Heart left ventricle (tissue), 16 donors: ENCODE data around the gene ZBTB5. TPM values are rescaled to one million over a fixed set of nuclear protein-coding genes. Genes with fewer than 3 reads are reported as not detected.
A peak's percentile ranks its signal among the peaks of the same experiment; 100 is the strongest.

Experiments used
- ATAC-seq, 4 donors: fragments of 200-7000 bp; cut with Tn5 transposase; one replicate each; pipeline ENCODE4 v1.9.1; 2020 to 2022; ENCODE audit warnings: moderate library complexity in 4 of 4, mild to moderate bottlenecking in 3 of 4, moderate number of reproducible peaks in 1 of 4
- DNase-seq, 5 donors: peaks; one replicate each; pipeline ENCODE4 v3.0.0-alpha.2; 2020
- H3K27ac ChIP-seq, 12 donors: fragments of 200-600 bp; sonication (generic) in 4 of 12; one replicate each; pipeline versions ENCODE4 v1.5.0 to v1.8.0; 2016 to 2022; ENCODE audit warnings: mild to moderate bottlenecking in 2 of 12
- H3K27me3 ChIP-seq, 9 donors: fragments of 200-600 bp; sonication (generic) in 2 of 9; one replicate each; pipeline versions ENCODE4 v1.5.1 to v1.8.0; 2016 to 2022; ENCODE audit warnings: mild to moderate bottlenecking in 3 of 9
- H3K36me3 ChIP-seq, 9 donors: fragments of 200-600 bp; sonication (generic) in 2 of 9; one replicate each; pipeline versions ENCODE4 v1.5.0 to v1.8.0; 2018 to 2022; ENCODE audit warnings: mild to moderate bottlenecking in 2 of 9
- H3K4me1 ChIP-seq, 12 donors: fragments of 200-600 bp; sonication (generic) in 4 of 12; one replicate each; pipeline versions ENCODE4 v1.5.0 to v1.8.0; 2016 to 2022; ENCODE audit warnings: mild to moderate bottlenecking in 3 of 12
- H3K4me3 ChIP-seq, 12 donors: fragments of 200-600 bp; sonication (generic) in 4 of 12; one replicate each; pipeline versions ENCODE4 v1.5.0 to v1.8.0; 2017 to 2022; ENCODE audit warnings: mild to moderate bottlenecking in 9 of 12, moderate library complexity in 4 of 12
- H3K9me3 ChIP-seq, 12 donors: fragments of 200-600 bp; sonication (generic) in 4 of 12; one replicate each; pipeline versions ENCODE4 v1.5.0 to v1.8.0; 2016 to 2022; ENCODE audit warnings: mild to moderate bottlenecking in 1 of 12
- CTCF ChIP-seq, 12 donors: fragments of 200-600 bp; sonication (generic) in 4 of 12; IDR thresholded peaks; one replicate each; pipeline versions ENCODE4 v1.5.0 to v1.8.0; 2018 to 2022; ENCODE audit warnings: antibody characterized with exemption in 12 of 12, mild to moderate bottlenecking in 5 of 12
- POLR2A ChIP-seq, 2 donors: fragments of 450-650 bp; IDR thresholded peaks; one replicate each; pipeline ENCODE4 v1.6.1; 2017; ENCODE audit warnings: antibody characterized with exemption in 2 of 2, mild to moderate bottlenecking in 2 of 2, moderate library complexity in 2 of 2
- WGBS, 4 donors: extraction: QIAGEN DNeasy Blood & Tissue Kit in 2 of 4; methylation state at CpG; one replicate each; pipeline versions ENCODE4 v1.1.5 to v1.1.7; 2013 to 2018; 5-methylcytosine and 5-hydroxymethylcytosine counted together
- intact Hi-C, 10 donors: fragments of 100-400 bp; cut with DNase I; formaldehyde crosslinking; loops; one replicate each; pipeline versions ENCODE4 v1.11.1 to v1.14.2; 2022
- polyA plus RNA-seq, 2 donors: library from polyadenylated mRNA; stranded (reverse); fragments of 200-250 nt; gene quantifications; one replicate each; pipeline ENCODE4 v1.2.3, GENCODE V29; 2013
- total RNA-seq, 9 donors: library from RNA; depleted of rRNA in 2 of 9; stranded (reverse); fragments of >200 nt in 2 of 9; fragmentation: NEBNext Ultra II Directional in 3 of 9; extraction: Animal tissue kit (Norgen Biotek cat#: 25700) in 3 of 9; gene quantifications; one replicate each; pipeline versions ENCODE4 v1.1.0 to v1.2.4, GENCODE V29; 2016 to 2023
- donor health status: ischemic (EF 13 %, LVEDD 7.1; RV severe dilation, severe dysfunction).
- donor health status: healthy with polysubstance abuse.
- donor health status: DM: no; HTN: yes; CAD: no.
- donor health status: DM: no; HTN: no; CAD: no.
- donor health status: ischemic (EF 25% LVEDD 6.9; RV normal size, moderate dysfunction).
- donor health status: ischemic (EF 25% LVEDD 5.7; RV mildly dilated, moderate dysfunction).
- donor health status: healthy.
- donor health status: DM: yes; HTN: yes; CAD: no.
- donor health status: ischemic (EF 35%, LVEDD 5.7; RV mildly dilated, moderate dysfunction).
- donor health status: nonischemic (EF 11% LVEDD 7.7; RV severe dilation, severe dysfunction).
- donor health status: DM: yes; HTN: yes; CAD: no.
- donor health status: PGD.
- donor health status: ischemic (EF 29% LVEDD 5.4; RV normal size, mild dysfunction).
- donor health status: nonischemic (EF 23%, LVEDD 6.1; RV moderate dilation, normal function).

The ZBTB5 gene
- total and polyA plus RNA-seq, 11 donors = 1.8 to 8.0 (median 6.3) TPM

DNA sequence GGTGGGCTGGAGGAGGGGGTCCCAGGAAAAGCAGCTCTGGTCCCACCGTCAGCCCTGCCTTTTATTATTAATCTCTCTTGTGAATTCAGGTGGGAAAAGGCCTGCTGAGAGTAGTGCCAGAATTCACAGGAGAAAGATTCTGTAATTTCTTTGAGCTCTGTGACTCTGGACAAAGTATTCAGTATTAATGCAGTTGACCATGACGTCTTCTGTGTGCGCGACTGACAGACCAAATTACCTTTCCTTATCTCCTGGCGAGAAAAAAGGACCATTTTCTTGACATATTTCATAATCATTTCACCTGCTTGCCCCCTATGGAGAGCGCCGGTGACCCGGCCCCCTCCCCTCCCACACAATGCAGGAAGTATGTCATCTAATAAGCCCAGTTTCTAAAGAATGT is 69.6 kb downstream of the ZBTB5 start:
- intact Hi-C loops = loop anchor here in 1 of 10 donors (10.0 kb wide), 1 partner anchor 531 kb away; no protein-coding TSS in a partner anchor
- no peaks in the 10 kb centered on the region for H3K4me1 ChIP-seq
- no peak for DNase-seq
- TF ChIP-seq POLR2A (IDR thresholded peaks at IDR 0.05) = no peak
- no peak for TF ChIP-seq CTCF (IDR thresholded peaks at IDR 0.05)
- H3K27me3 ChIP-seq = no peaks in the 10 kb centered on the region
- ATAC-seq = no peak
- H3K4me3 ChIP-seq = no peak overlapping the region
- WGBS, 4 donors = 77 to 84% (median 79%) methylated on average over 8 of the region's 8 CpGs
- no peak overlapping the region for H3K27ac ChIP-seq
- no peaks in the 10 kb centered on the region for H3K9me3 ChIP-seq
- H3K36me3 ChIP-seq = no peaks in the 10 kb centered on the region

DNA sequence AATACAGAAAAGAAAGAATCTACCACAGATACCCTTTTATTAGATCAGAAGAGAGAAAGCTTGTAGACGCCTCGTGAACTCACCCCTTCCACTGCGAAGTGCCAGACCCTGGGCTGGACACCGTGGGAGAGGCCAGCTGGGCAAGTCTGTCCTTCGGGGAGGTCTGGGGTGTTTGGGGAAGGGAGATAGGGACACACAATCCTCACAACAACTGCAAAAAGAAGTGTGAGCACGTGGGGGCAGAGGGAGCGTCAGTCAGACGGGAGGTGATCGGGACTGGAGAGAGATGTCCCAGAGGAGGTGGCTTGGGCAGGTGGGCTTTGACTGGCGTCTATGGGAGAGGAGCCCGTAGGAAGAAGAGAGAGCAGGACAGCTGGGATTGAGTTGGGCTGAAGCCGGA is 70.0 kb downstream of the ZBTB5 start:
- 50 to 65% (median 61%) methylated on average over 12 of the region's 12 CpGs for whole genome bisulfite sequencing, 4 donors
- intact Hi-C loops = loop anchor here in 1 of 10 donors (10.0 kb wide), 1 partner anchor 530 kb away; no protein-coding TSS in a partner anchor
- no peak for DNase-seq
- no peaks in the 10 kb centered on the region for H3K27me3 ChIP-seq
- H3K4me3 ChIP-seq = no peak overlapping the region
- H3K4me1 ChIP-seq = no peaks in the 10 kb centered on the region
- ATAC-seq = no peak
- H3K9me3 ChIP-seq = no peaks in the 10 kb centered on the region
- TF ChIP-seq CTCF (IDR thresholded peaks at IDR 0.05) = no peak
- TF ChIP-seq POLR2A (IDR thresholded peaks at IDR 0.05) = no peak
- no peak overlapping the region for H3K27ac ChIP-seq
- H3K36me3 ChIP-seq = no peaks in the 10 kb centered on the region

DNA sequence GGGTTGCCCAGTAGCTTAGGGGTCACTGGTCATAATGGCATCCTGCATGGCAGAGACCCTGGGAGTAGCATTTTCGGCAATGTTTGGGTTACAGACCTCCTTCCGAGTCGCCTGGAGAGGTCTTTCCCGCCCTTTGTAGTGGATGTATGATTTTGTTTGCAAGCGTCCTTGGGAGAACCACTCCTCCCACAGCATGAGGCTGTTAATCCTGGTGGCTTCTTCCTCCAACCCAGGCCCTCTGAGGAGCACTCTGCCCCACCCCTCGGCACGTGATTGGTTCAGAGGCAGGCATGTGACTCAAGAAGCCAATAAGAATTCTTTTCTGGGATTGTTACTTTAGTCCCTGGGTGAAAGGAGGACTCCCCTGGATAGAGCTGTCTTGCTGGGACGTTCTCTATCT is 73.0 kb downstream of the ZBTB5 start:
- H3K27me3 ChIP-seq = no peaks in the 10 kb centered on the region
- ATAC-seq = no peak
- no peaks in the 10 kb centered on the region for H3K4me1 ChIP-seq
- no peak overlapping the region for H3K27ac ChIP-seq
- no peak for DNase-seq
- WGBS, 4 donors = 73 to 94% (median 79%) methylated on average over 7 to 8 of the region's 8 CpGs
- TF ChIP-seq CTCF (IDR thresholded peaks at IDR 0.05) (no peak), POLR2A (IDR thresholded peaks at IDR 0.05) (no peak)
- no peak overlapping the region for H3K4me3 ChIP-seq
- no peaks in the 10 kb centered on the region for H3K9me3 ChIP-seq
- no peaks in the 10 kb centered on the region for H3K36me3 ChIP-seq
- intact Hi-C loops = loop anchor here in 1 of 10 donors (10.0 kb wide), 1 partner anchor 527 kb away; no protein-coding TSS in a partner anchor

- 32 to 52% (median 42%) methylated on average over 7 of the region's 7 CpGs for WGBS, 4 donors
- no peaks in the 10 kb centered on the region for H3K36me3 ChIP-seq
- H3K4me1 ChIP-seq = no peaks in the 10 kb centered on the region
- no peak overlapping the region for H3K27ac ChIP-seq
- H3K4me3 ChIP-seq = no peak overlapping the region
- DNase-seq (no peak), ATAC-seq (no peak)
- intact Hi-C loops = loop anchor here in 1 of 10 donors (10.0 kb wide), 1 partner anchor 526 kb away; no protein-coding TSS in a partner anchor
- no peaks in the 10 kb centered on the region for H3K9me3 ChIP-seq
- TF ChIP-seq CTCF (IDR thresholded peaks at IDR 0.05) (peak in 6 of 12 donors; percentile 8 to 27 (median 14)), POLR2A (IDR thresholded peaks at IDR 0.05) (no peak)
- no peaks in the 10 kb centered on the region for H3K27me3 ChIP-seq
These were observed 74.5 kb downstream of the ZBTB5 start for GRCh38 chr9:37390759-37391158.

Other genes starting within 250 kb of the ZBTB5 start
- gene GRHPR, start 42.8 kb downstream of the ZBTB5 start, total RNA-seq = 100 to 1,000 TPM in 8 of 9 donors, 10 to 100 TPM in 1; 94.9 to 209 (median 111) TPM
- 100 to 1,000 TPM in 1 of 2 donors, 10 to 100 TPM in 1; 91.0 to 134 TPM for gene GRHPR, start 42.8 kb downstream of the ZBTB5 start, polyA plus RNA-seq
- gene POLR1E, start 20.5 kb upstream of the ZBTB5 start, total RNA-seq = 10 to 100 TPM; 11.2 to 24.8 (median 12.8) TPM
- gene POLR1E, start 20.5 kb upstream of the ZBTB5 start, polyA plus RNA-seq = 10 to 100 TPM in 1 of 2 donors, 1 to 10 TPM in 1; 6.9 to 27.0 TPM
- gene FBXO10, start 110.9 kb upstream of the ZBTB5 start, total RNA-seq = 1 to 10 TPM; 5.5 to 9.8 (median 7.3) TPM
- 1 to 10 TPM; 2.4 to 6.0 TPM for gene FBXO10, start 110.9 kb upstream of the ZBTB5 start, polyA plus RNA-seq
- gene TOMM5, start 127.1 kb upstream of the ZBTB5 start, total RNA-seq = 10 to 100 TPM; 39.7 to 64.2 (median 50.3) TPM
- 100 to 1,000 TPM; 103 to 139 TPM for gene TOMM5, start 127.1 kb upstream of the ZBTB5 start, polyA plus RNA-seq
- 1 to 10 TPM in 5 of 9 donors, under 1 TPM in 4; 0.59 to 1.9 (median 1.0) TPM for gene FRMPD1, start 185.5 kb upstream of the ZBTB5 start, total RNA-seq
- under 1 TPM; 0.03 to 0.30 TPM for gene FRMPD1, start 185.5 kb upstream of the ZBTB5 start, polyA plus RNA-seq